Measurements from ENCODE around the gene YWHAG. TPM values are rescaled to one million over a fixed set of nuclear protein-coding genes. Genes with fewer than 3 reads are reported as not detected.
"Not testable (repeated sequence)": the region's sequence is repeated elsewhere in the genome, so short reads cannot be mapped to it uniquely, and the experiment has no call there.

Gene YWHAG
- total RNA-seq, 1 experiment from 2014 or later: 178 TPM

DNA sequence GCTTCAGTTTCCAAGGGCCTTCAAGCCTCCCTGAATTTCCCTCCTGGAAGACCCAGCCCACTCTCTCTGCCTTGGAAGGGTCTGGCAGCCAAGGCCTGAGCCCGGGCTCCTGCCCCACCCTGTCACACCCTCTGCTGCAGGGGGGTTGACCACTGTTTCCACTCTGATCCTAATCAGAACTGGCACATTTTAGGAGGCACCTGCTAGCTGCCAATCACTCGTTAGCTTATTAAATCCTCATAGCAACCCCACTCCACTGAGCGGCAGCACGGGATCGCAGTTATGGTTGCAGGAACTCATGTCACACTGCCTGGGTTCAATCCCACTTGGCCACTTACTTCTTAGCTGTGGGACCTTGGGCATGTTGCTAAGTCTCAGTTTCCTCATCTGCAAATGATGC lies 43.4 kb downstream of the YWHAG start:
- intact Hi-C loops (cut with micrococcal nuclease): no loop called here
- no TSS peak for BruUV-seq (replicated peaks)
- ChIA-PET CTCF (interaction anchor here (0.7 to 15.2 kb wide), 8 partner anchors 9 to 148 kb away, joined by 4 to 232 read pairs (median 8); no protein-coding TSS in a partner anchor), POLR2A (interaction anchor here (0.8 to 1.2 kb wide), 2 partner anchors 19 to 24 kb away, joined by 3 to 4 read pairs; no protein-coding TSS in a partner anchor)
- Mint-ChIP-seq H3K27ac (ENCODE audit: low read depth, unreplicated experiment) (no peak overlapping the region), H3K4me3 (ENCODE audit: unreplicated experiment) (no peak overlapping the region), H3K36me3 (ENCODE audit: insufficient read depth, unreplicated experiment) (peaks cover 7% of the 10 kb centered on the region), H3K9me3 (ENCODE audit: unreplicated experiment) (no peaks in the 10 kb centered on the region), H3K27me3 (ENCODE audit: insufficient read depth, unreplicated experiment) (no peaks in the 10 kb centered on the region), H3K4me1 (ENCODE audit: insufficient read depth, unreplicated experiment) (peaks cover 26% of the 10 kb centered on the region)
- TF ChIP-seq, protein P1, sequence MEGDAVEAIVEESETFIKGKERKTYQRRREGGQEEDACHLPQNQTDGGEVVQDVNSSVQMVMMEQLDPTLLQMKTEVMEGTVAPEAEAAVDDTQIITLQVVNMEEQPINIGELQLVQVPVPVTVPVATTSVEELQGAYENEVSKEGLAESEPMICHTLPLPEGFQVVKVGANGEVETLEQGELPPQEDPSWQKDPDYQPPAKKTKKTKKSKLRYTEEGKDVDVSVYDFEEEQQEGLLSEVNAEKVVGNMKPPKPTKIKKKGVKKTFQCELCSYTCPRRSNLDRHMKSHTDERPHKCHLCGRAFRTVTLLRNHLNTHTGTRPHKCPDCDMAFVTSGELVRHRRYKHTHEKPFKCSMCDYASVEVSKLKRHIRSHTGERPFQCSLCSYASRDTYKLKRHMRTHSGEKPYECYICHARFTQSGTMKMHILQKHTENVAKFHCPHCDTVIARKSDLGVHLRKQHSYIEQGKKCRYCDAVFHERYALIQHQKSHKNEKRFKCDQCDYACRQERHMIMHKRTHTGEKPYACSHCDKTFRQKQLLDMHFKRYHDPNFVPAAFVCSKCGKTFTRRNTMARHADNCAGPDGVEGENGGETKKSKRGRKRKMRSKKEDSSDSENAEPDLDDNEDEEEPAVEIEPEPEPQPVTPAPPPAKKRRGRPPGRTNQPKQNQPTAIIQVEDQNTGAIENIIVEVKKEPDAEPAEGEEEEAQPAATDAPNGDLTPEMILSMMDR (IDR thresholded peaks at IDR 0.05; ENCODE audit: unreplicated experiment): no peak
- no peak for DNase-seq (ENCODE audit: unreplicated experiment)

DNA sequence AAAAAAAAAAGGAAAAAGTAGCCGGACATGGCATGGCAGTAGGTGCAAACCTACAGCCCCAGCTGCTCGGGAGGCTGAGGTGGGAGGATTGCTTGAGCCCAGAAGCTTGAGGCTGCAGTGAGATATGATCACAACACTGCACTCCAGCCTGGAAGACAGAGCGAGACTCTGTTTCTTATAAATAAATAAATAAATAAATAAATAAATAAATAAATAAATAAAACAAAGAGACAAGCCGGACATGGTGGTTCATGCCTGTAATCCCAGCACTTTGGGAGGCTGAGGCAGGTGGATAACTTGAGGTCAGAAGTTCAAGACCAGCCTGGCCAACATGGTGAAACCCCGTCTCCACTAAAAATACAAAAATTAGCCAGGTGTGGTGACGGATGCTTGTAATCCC lies 44.1 kb downstream of the YWHAG start:
- POLR2A ChIA-PET: interaction anchor here (1.2 to 13.3 kb wide), 8 partner anchors 10 to 184 kb away, joined by 3 to 283 read pairs (median 7); partner anchors contain the start of gene YWHAG

DNA sequence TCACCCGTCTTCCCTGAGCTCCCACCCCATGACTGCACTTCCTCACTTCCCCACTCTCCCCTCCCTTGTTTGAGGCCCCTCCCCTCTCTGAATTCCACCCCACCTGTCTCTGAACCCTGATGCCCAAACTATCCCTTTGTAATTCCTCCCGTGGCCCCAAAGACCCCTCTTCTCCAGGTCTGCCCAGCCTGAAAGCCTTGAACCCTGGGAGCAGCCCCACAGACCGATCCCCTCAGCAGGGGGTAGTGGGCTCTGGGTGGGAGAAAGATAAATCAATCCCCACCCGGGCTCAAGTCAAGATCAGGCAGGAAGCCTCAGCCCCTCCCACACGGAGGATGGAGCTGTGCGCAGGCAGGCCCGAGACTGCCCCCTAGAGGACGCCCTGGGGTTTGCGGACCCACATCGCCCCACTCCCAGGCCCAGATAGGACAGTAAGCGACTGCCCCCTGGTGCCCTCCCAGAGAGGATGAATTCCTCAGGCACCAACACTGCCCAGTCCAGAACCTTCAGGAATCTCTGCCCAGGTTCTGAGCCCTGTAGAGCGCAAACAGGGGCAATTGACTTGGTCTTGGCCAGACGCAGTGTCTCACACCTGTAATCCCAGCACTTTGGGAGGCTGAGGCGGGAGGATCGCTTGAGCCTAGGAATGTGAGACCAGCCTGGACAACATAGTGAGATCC lies 44.6 kb downstream of the YWHAG start:
- CTCF ChIA-PET: interaction anchor here (0.6 to 15.2 kb wide), 38 partner anchors 9 to 999 kb away, joined by 3 to 232 read pairs (median 4); partner anchors contain the start of gene HSPB1

More for the DNA sequence above, 44.1 kb downstream of the YWHAG start:
- intact Hi-C loops (cut with micrococcal nuclease): loop anchor here (1.0 kb wide), 2 partner anchors 23 to 136 kb away; no protein-coding TSS in a partner anchor
- DNase-seq (ENCODE audit: unreplicated experiment); H3K4me3 Mint-ChIP-seq (ENCODE audit: unreplicated experiment); H3K9me3 Mint-ChIP-seq (ENCODE audit: unreplicated experiment); H3K36me3 Mint-ChIP-seq (ENCODE audit: insufficient read depth, unreplicated experiment); H3K27ac Mint-ChIP-seq (ENCODE audit: low read depth, unreplicated experiment); BruUV-seq (replicated peaks); H3K27me3 Mint-ChIP-seq (ENCODE audit: insufficient read depth, unreplicated experiment): not testable (repeated sequence)
- CTCF ChIA-PET: interaction anchor here (0.5 to 15.2 kb wide), 20 partner anchors 10 to 998 kb away, joined by 3 to 232 read pairs (median 6); no protein-coding TSS in a partner anchor
- H3K4me1 Mint-ChIP-seq (ENCODE audit: insufficient read depth, unreplicated experiment): peaks cover 28% of the 10 kb centered on the region

DNA sequence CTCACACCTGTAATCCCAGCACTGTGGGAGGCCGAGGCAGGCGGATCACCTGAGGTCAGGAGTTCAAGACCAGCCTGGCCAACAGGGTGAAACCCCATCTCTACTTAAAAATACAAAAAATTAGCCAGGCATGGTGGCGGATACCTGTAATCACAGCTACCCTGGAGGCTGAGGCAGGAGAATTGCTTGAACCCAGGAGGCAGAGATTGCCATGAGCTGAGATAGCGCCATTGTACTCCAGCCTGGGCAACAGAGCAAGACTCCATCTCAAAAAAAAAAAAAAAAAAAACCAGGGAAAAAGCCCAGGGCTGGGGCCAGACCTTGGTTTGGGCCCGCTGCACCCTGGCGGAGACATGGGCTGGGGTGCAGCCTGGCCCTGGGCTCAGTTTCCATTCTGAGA lies 47.0 kb downstream of the YWHAG start:
- BruUV-seq (replicated peaks); H3K27ac Mint-ChIP-seq (ENCODE audit: low read depth, unreplicated experiment); intact Hi-C loops (cut with micrococcal nuclease); H3K4me3 Mint-ChIP-seq (ENCODE audit: unreplicated experiment); H3K27me3 Mint-ChIP-seq (ENCODE audit: insufficient read depth, unreplicated experiment); H3K9me3 Mint-ChIP-seq (ENCODE audit: unreplicated experiment); H3K36me3 Mint-ChIP-seq (ENCODE audit: insufficient read depth, unreplicated experiment); DNase-seq (ENCODE audit: unreplicated experiment): not testable (repeated sequence)
- peaks cover 18% of the 10 kb centered on the region for H3K4me1 Mint-ChIP-seq (ENCODE audit: insufficient read depth, unreplicated experiment)
- ChIA-PET CTCF (interaction anchor here (0.7 to 15.2 kb wide), 9 partner anchors 17 to 445 kb away, joined by 3 to 232 read pairs (median 3); no protein-coding TSS in a partner anchor), POLR2A (interaction anchor here (0.7 to 13.3 kb wide), 5 partner anchors 10 to 145 kb away, joined by 3 to 283 read pairs (median 4); partner anchors contain the start of genes HSPB1 and YWHAG)

More for the DNA sequence above, 44.6 kb downstream of the YWHAG start:
- TF ChIP-seq, protein P1 (IDR thresholded peaks at IDR 0.05; ENCODE audit: unreplicated experiment): peak; percentile 100
- DNase-seq (ENCODE audit: unreplicated experiment): peak; percentile 92
- H3K27ac Mint-ChIP-seq (ENCODE audit: low read depth, unreplicated experiment): no peak overlapping the region
- POLR2A ChIA-PET: interaction anchor here (1.0 to 13.3 kb wide), 8 partner anchors 9 to 183 kb away, joined by 3 to 283 read pairs (median 7); partner anchors contain the start of gene YWHAG
- no TSS peak for BruUV-seq (replicated peaks)
- no peaks in the 10 kb centered on the region for H3K9me3 Mint-ChIP-seq (ENCODE audit: unreplicated experiment)
- H3K4me1 Mint-ChIP-seq (ENCODE audit: insufficient read depth, unreplicated experiment): peaks cover 28% of the 10 kb centered on the region
- intact Hi-C loops (cut with micrococcal nuclease): loop anchor here (1.0 kb wide), 2 partner anchors 23 to 136 kb away; no protein-coding TSS in a partner anchor
- no peak overlapping the region for H3K4me3 Mint-ChIP-seq (ENCODE audit: unreplicated experiment)
- H3K36me3 Mint-ChIP-seq (ENCODE audit: insufficient read depth, unreplicated experiment): no peaks in the 10 kb centered on the region
- H3K27me3 Mint-ChIP-seq (ENCODE audit: insufficient read depth, unreplicated experiment): no peaks in the 10 kb centered on the region
